Measurements from ENCODE around the gene FAM107B.
"Not testable (repeated sequence)": the region's sequence is repeated elsewhere in the genome, so short reads cannot be mapped to it uniquely, and the experiment has no call there.

FAM107B gene

GRCh38 chr10:14645239-14645960 is 129.3 kb downstream of the FAM107B start:
- H3K36me3 ChIP-seq (ENCODE audit: control insufficient read depth, insufficient read depth, low read length), result no peaks in the 10 kb centered on the region
- no peaks in the 10 kb centered on the region for H3K27me3 ChIP-seq (ENCODE audit: control insufficient read depth, insufficient read depth, low read length, poor library complexity, severe bottlenecking)
- WGBS, 2 experiments, result 80 to 84% methylated on average over 6 of the region's 6 CpGs
- H3K4me1 ChIP-seq (ENCODE audit: control insufficient read depth, insufficient read depth, low read length), result no peaks in the 10 kb centered on the region
- no peak overlapping the region for H3K27ac ChIP-seq (ENCODE audit: insufficient read depth, low read depth, low read length, poor library complexity, severe bottlenecking)
- no peak overlapping the region for H3K4me3 ChIP-seq (ENCODE audit: insufficient read depth, low read depth, low read length)
- no peaks in the 10 kb centered on the region for H3K9me3 ChIP-seq (ENCODE audit: control insufficient read depth, low read length)

DNA sequence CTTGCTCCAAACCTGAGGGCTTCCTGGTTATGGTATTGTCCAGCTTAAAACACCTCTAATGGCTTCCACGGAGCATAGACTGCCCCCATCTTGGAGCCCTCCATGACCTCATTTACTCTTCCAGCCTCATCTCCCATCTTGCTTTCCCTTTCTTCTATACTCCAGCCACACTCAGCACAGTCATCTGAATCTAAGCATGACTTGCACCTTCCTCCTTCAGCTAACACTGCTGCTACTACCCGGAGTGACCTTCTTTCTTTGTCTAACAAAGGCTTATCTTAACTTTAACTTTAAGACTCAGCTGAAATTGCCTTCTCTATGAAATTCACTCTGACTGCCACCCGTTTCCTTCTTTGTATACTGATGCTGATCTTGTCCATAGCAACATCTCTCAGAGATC is 135.1 kb downstream of the FAM107B start:
- Histone ChIP-seq H3K9me3 (ENCODE audit: control insufficient read depth, low read length) (no peaks in the 10 kb centered on the region), H3K4me1 (ENCODE audit: control insufficient read depth, insufficient read depth, low read length) (no peaks in the 10 kb centered on the region), H3K4me3 (ENCODE audit: insufficient read depth, low read depth, low read length) (no peak overlapping the region), H3K36me3 (ENCODE audit: control insufficient read depth, insufficient read depth, low read length) (no peaks in the 10 kb centered on the region), H3K27ac (ENCODE audit: insufficient read depth, low read depth, low read length, poor library complexity, severe bottlenecking) (no peak overlapping the region), H3K27me3 (ENCODE audit: control insufficient read depth, insufficient read depth, low read length, poor library complexity, severe bottlenecking) (no peaks in the 10 kb centered on the region)
- WGBS, 2 experiments, result 58 to 59% methylated on average over 3 of the region's 3 CpGs

GRCh38 chr10:14635043-14635710 is 139.5 kb downstream of the FAM107B start:
- H3K4me3 ChIP-seq (ENCODE audit: insufficient read depth, low read depth, low read length), result no peak overlapping the region
- no peaks in the 10 kb centered on the region for H3K9me3 ChIP-seq (ENCODE audit: control insufficient read depth, low read length)
- no peaks in the 10 kb centered on the region for H3K36me3 ChIP-seq (ENCODE audit: control insufficient read depth, insufficient read depth, low read length)
- no peaks in the 10 kb centered on the region for H3K4me1 ChIP-seq (ENCODE audit: control insufficient read depth, insufficient read depth, low read length)
- 83 to 87% methylated on average over 7 of the region's 7 CpGs for WGBS, 2 experiments
- H3K27ac ChIP-seq (ENCODE audit: insufficient read depth, low read depth, low read length, poor library complexity, severe bottlenecking), result no peak overlapping the region
- no peaks in the 10 kb centered on the region for H3K27me3 ChIP-seq (ENCODE audit: control insufficient read depth, insufficient read depth, low read length, poor library complexity, severe bottlenecking)

GRCh38 chr10:14634572-14634971 is 140.1 kb downstream of the FAM107B start:
- WGBS, 2 experiments, result 86 to 89% methylated on average over 5 of the region's 5 CpGs
- not testable (repeated sequence) for H3K27me3 ChIP-seq (ENCODE audit: control insufficient read depth, insufficient read depth, low read length, poor library complexity, severe bottlenecking); H3K27ac ChIP-seq (ENCODE audit: insufficient read depth, low read depth, low read length, poor library complexity, severe bottlenecking); H3K36me3 ChIP-seq (ENCODE audit: control insufficient read depth, insufficient read depth, low read length); H3K9me3 ChIP-seq (ENCODE audit: control insufficient read depth, low read length); H3K4me1 ChIP-seq (ENCODE audit: control insufficient read depth, insufficient read depth, low read length); H3K4me3 ChIP-seq (ENCODE audit: insufficient read depth, low read depth, low read length)

- Histone ChIP-seq H3K27ac (ENCODE audit: insufficient read depth, low read depth, low read length, poor library complexity, severe bottlenecking) (peak overlapping the region; percentile 57), H3K36me3 (ENCODE audit: control insufficient read depth, insufficient read depth, low read length) (no peaks in the 10 kb centered on the region), H3K27me3 (ENCODE audit: control insufficient read depth, insufficient read depth, low read length, poor library complexity, severe bottlenecking) (no peaks in the 10 kb centered on the region), H3K4me1 (ENCODE audit: control insufficient read depth, insufficient read depth, low read length) (peaks cover 15% of the 10 kb centered on the region), H3K4me3 (ENCODE audit: insufficient read depth, low read depth, low read length) (no peak overlapping the region), H3K9me3 (ENCODE audit: control insufficient read depth, low read length) (no peaks in the 10 kb centered on the region)
- WGBS, 2 experiments, result 64 to 67% methylated on average over 9 to 10 of the region's 10 CpGs
Observed at GRCh38 chr10:14625765-14626525, 148.8 kb downstream of the FAM107B start.

DNA sequence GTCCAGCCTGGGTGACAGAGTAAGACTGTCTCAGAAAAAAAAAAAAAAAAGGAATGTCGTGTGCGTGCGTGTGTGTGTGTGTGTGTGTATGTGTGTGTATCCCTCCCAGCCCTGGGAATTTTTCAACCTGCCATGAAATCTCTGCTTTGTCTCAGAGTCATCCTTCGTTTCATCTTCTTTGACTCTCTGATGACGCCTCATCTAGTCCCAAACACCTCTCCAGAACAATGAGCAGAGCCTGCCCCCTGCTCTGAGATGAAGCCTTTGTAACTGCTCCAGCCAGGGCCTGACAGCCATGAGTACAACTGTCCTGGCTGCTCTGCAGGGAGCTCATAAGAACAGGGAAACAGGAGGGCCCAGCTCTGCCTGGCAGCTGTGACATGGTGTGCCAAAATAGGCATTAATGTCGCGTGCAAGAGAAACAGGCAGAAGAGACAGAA is 149.5 kb downstream of the FAM107B start:
- H3K27ac ChIP-seq (ENCODE audit: insufficient read depth, low read depth, low read length, poor library complexity, severe bottlenecking), result peak overlapping the region; percentile 57
- WGBS, 2 experiments, result 44 to 45% methylated on average over 4 of the region's 7 CpGs

DNA sequence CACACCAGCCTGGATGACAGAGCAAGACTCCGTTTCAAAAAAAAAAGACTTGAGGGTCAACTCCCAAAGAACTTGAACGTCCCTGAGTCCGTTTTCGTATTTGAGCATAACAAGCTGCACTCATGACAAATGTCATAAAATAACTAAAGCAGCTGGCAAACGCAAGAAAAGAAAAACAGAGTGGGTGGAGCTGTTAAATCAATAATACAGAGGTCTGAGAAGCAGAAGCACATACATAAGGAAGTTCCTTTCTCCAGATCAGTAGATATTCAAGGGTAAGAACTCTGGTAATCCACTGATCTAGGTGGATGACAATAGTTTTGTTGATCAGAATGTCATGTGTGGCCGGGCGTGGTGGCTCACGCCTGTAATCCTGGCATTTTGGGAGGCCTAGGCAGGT is 150.1 kb downstream of the FAM107B start:
- Histone ChIP-seq H3K27ac (ENCODE audit: insufficient read depth, low read depth, low read length, poor library complexity, severe bottlenecking) (no peak overlapping the region), H3K36me3 (ENCODE audit: control insufficient read depth, insufficient read depth, low read length) (no peaks in the 10 kb centered on the region), H3K9me3 (ENCODE audit: control insufficient read depth, low read length) (no peaks in the 10 kb centered on the region), H3K4me1 (ENCODE audit: control insufficient read depth, insufficient read depth, low read length) (peaks cover 15% of the 10 kb centered on the region), H3K27me3 (ENCODE audit: control insufficient read depth, insufficient read depth, low read length, poor library complexity, severe bottlenecking) (no peaks in the 10 kb centered on the region), H3K4me3 (ENCODE audit: insufficient read depth, low read depth, low read length) (no peak overlapping the region)
- 88 to 91% methylated on average over 8 of the region's 8 CpGs for WGBS, 2 experiments

More for the DNA sequence above, 149.5 kb downstream of the FAM107B start:
- Histone ChIP-seq H3K36me3 (ENCODE audit: control insufficient read depth, insufficient read depth, low read length) (no peaks in the 10 kb centered on the region), H3K4me1 (ENCODE audit: control insufficient read depth, insufficient read depth, low read length) (peaks cover 15% of the 10 kb centered on the region), H3K4me3 (ENCODE audit: insufficient read depth, low read depth, low read length) (no peak overlapping the region), H3K9me3 (ENCODE audit: control insufficient read depth, low read length) (no peaks in the 10 kb centered on the region), H3K27me3 (ENCODE audit: control insufficient read depth, insufficient read depth, low read length, poor library complexity, severe bottlenecking) (no peaks in the 10 kb centered on the region)

DNA sequence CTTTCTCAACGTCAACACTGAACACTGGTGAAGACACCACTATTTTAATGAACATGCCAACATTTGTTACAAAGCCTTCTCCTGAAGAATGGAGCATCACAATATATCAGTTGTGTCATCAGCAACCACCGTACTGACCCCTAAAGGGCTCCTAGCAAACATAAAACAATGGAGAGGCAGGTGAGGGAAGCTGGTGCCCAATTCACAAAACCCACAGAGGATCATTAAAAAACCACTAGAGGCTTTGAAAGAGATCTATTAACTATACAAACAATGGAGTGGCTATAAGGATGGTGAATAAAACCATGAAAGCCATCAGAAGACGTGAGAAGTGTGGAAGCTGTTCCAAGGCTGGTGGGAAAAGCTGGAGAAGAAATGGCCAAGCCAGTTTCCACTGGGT is 150.8 kb downstream of the FAM107B start:
- Histone ChIP-seq H3K36me3 (ENCODE audit: control insufficient read depth, insufficient read depth, low read length) (no peaks in the 10 kb centered on the region), H3K27me3 (ENCODE audit: control insufficient read depth, insufficient read depth, low read length, poor library complexity, severe bottlenecking) (no peaks in the 10 kb centered on the region), H3K4me1 (ENCODE audit: control insufficient read depth, insufficient read depth, low read length) (peaks cover 15% of the 10 kb centered on the region), H3K4me3 (ENCODE audit: insufficient read depth, low read depth, low read length) (no peak overlapping the region), H3K9me3 (ENCODE audit: control insufficient read depth, low read length) (no peaks in the 10 kb centered on the region), H3K27ac (ENCODE audit: insufficient read depth, low read depth, low read length, poor library complexity, severe bottlenecking) (no peak overlapping the region)
- 76 to 79% methylated on average over 3 of the region's 3 CpGs for WGBS, 2 experiments

- Histone ChIP-seq H3K27me3 (ENCODE audit: control insufficient read depth, insufficient read depth, low read length, poor library complexity, severe bottlenecking) (no peaks in the 10 kb centered on the region), H3K27ac (ENCODE audit: insufficient read depth, low read depth, low read length, poor library complexity, severe bottlenecking) (no peak overlapping the region), H3K4me1 (ENCODE audit: control insufficient read depth, insufficient read depth, low read length) (peaks cover 17% of the 10 kb centered on the region), H3K9me3 (ENCODE audit: control insufficient read depth, low read length) (no peaks in the 10 kb centered on the region), H3K36me3 (ENCODE audit: control insufficient read depth, insufficient read depth, low read length) (no peaks in the 10 kb centered on the region), H3K4me3 (ENCODE audit: insufficient read depth, low read depth, low read length) (no peak overlapping the region)
- WGBS, 2 experiments, result 100% methylated on average over 1 of the region's 1 CpG
Observed at GRCh38 chr10:14621037-14621436, 153.7 kb downstream of the FAM107B start.

- Histone ChIP-seq H3K9me3 (ENCODE audit: control insufficient read depth, low read length) (no peaks in the 10 kb centered on the region), H3K36me3 (ENCODE audit: control insufficient read depth, insufficient read depth, low read length) (no peaks in the 10 kb centered on the region), H3K27ac (ENCODE audit: insufficient read depth, low read depth, low read length, poor library complexity, severe bottlenecking) (no peak overlapping the region), H3K27me3 (ENCODE audit: control insufficient read depth, insufficient read depth, low read length, poor library complexity, severe bottlenecking) (no peaks in the 10 kb centered on the region), H3K4me1 (ENCODE audit: control insufficient read depth, insufficient read depth, low read length) (peaks cover 4% of the 10 kb centered on the region), H3K4me3 (ENCODE audit: insufficient read depth, low read depth, low read length) (no peak overlapping the region)
- 95% methylated on average over 6 of the region's 7 CpGs for WGBS, 2 experiments
Observed at GRCh38 chr10:14618674-14619073, 156.0 kb downstream of the FAM107B start.
